Hepatic stellate cell (primary cell): ENCODE data around the gene ZDHHC4.
"Not testable (repeated sequence)": the region's sequence is repeated elsewhere in the genome, so short reads cannot be mapped to it uniquely, and the experiment has no call there.

ENCODE experiments used
- DNase-seq: peaks from one replicate; pipeline ENCODE4 v3.0.0; 2011; ENCODE audit warnings: low spot score

Gene ZDHHC4

GRCh38 chr7:6562106-6562505 lies 15.1 kb upstream of the ZDHHC4 start:
- no peak for DNase-seq

- no peak for DNase-seq
Observed at GRCh38 chr7:6563936-6564770, 13.1 kb upstream of the ZDHHC4 start.

- no peak for DNase-seq
Observed at GRCh38 chr7:6565655-6566054, 11.6 kb upstream of the ZDHHC4 start.

GRCh38 chr7:6567886-6568285 lies 9.4 kb upstream of the ZDHHC4 start:
- DNase-seq, result no peak

GRCh38 chr7:6571160-6571779 lies 6.0 kb upstream of the ZDHHC4 start:
- DNase-seq, result no peak

- DNase-seq, result no peak
Observed at GRCh38 chr7:6575281-6576023, 1.8 kb upstream of the ZDHHC4 start.

- no peak for DNase-seq
Observed at GRCh38 chr7:6576024-6576866, 1.0 kb upstream of the ZDHHC4 start.

- not testable (repeated sequence) for DNase-seq
Observed at GRCh38 chr7:6576867-6577368, 336 bp upstream of the ZDHHC4 start.

- DNase-seq, result no peak
Observed at GRCh38 chr7:6578114-6579084, 1.1 kb downstream of the ZDHHC4 start.

GRCh38 chr7:6579446-6579845 lies 2.2 kb downstream of the ZDHHC4 start:
- peak; percentile 43 for DNase-seq

- DNase-seq, result not testable (repeated sequence)
Observed at GRCh38 chr7:6585746-6586432, 8.6 kb downstream of the ZDHHC4 start.

- no peak for DNase-seq
Observed at GRCh38 chr7:6588566-6588965, 11.3 kb downstream of the ZDHHC4 start.

- no peak for DNase-seq
Observed at GRCh38 chr7:6589151-6589828, 12.0 kb downstream of the ZDHHC4 start.

GRCh38 chr7:6589829-6590644 lies 12.8 kb downstream of the ZDHHC4 start, which contains the start of gene INTS15:
Gene INTS15, plus strand, starts transcription at chr7:6590021. Its CDS starts 263 bp downstream, at chr7:6590284.
- DNase-seq, result peak; percentile 84

- DNase-seq, result no peak
Observed at GRCh38 chr7:6590645-6591110, 13.4 kb downstream of the ZDHHC4 start.

- no peak for DNase-seq
Observed at GRCh38 chr7:6600093-6600492, 22.8 kb downstream of the ZDHHC4 start.

GRCh38 chr7:6604458-6604857 lies 27.2 kb downstream of the ZDHHC4 start:
- no peak for DNase-seq
